LNCaP clone FGC (cell line): Measurements from ENCODE around the gene MRM2.

Experiments used
- DNase-seq: peaks from one replicate; pipeline ENCODE4 v3.0.0-alpha.2; 2011; ENCODE audit warnings: low read depth
- H3K4me3 ChIP-seq: 2 replicates; pipeline ENCODE4 v1.5.1; 2011; ENCODE audit warnings: mild to moderate bottlenecking, low read depth, low read length, control low read depth
- CTCF ChIP-seq: IDR thresholded peaks from 2 replicates; pipeline ENCODE4 v1.5.1; 2012; ENCODE audit warnings: mild to moderate bottlenecking; ENCODE audit not compliant: control insufficient read depth, insufficient read depth; ENCODE audit errors: extremely low read depth

The MRM2 gene

GRCh38 chr7:2283074-2283473 lies 41.1 kb upstream of the MRM2 start:
- H3K4me3 ChIP-seq: no peak overlapping the region
- DNase-seq: no peak
- no peak for TF ChIP-seq CTCF

- H3K4me3 ChIP-seq: no peak overlapping the region
- DNase-seq: no peak
- TF ChIP-seq CTCF: no peak
These were observed 40.3 kb upstream of the MRM2 start for GRCh38 chr7:2282185-2282751.

- DNase-seq: no peak
- no peak overlapping the region for H3K4me3 ChIP-seq
- no peak for TF ChIP-seq CTCF
These were observed 39.5 kb upstream of the MRM2 start for GRCh38 chr7:2281541-2281940.

- no peak for DNase-seq
- H3K4me3 ChIP-seq: no peak overlapping the region
- TF ChIP-seq CTCF: no peak
These were observed 38.4 kb upstream of the MRM2 start for GRCh38 chr7:2280424-2280823.

- no peak for TF ChIP-seq CTCF
- DNase-seq: no peak
- no peak overlapping the region for H3K4me3 ChIP-seq
These were observed 37.9 kb upstream of the MRM2 start for GRCh38 chr7:2279896-2280295.

- no peak for DNase-seq
- TF ChIP-seq CTCF: no peak
These were observed 36.0 kb upstream of the MRM2 start for GRCh38 chr7:2278026-2278425.

GRCh38 chr7:2276107-2276506 lies 34.1 kb upstream of the MRM2 start:
- no peak for TF ChIP-seq CTCF
- no peak overlapping the region for H3K4me3 ChIP-seq
- DNase-seq: no peak

More at GRCh38 chr7:2278026-2278425, 36.0 kb upstream of the MRM2 start:
- no peak overlapping the region for H3K4me3 ChIP-seq
